ENCODE results near the gene USP25.

USP25 gene

GRCh38 chr21:15766952-15767603, 37.3 kb downstream of the USP25 start:
- no peak for DNase-seq

- DNase-seq = no peak
Observed at GRCh38 chr21:15768045-15768601, 38.3 kb downstream of the USP25 start.

- no peak for DNase-seq
Observed at GRCh38 chr21:15768853-15769252, 39.1 kb downstream of the USP25 start.

GRCh38 chr21:15771311-15771710, 41.5 kb downstream of the USP25 start:
- no peak for DNase-seq

- no peak for DNase-seq
Observed at GRCh38 chr21:15772654-15773053, 42.9 kb downstream of the USP25 start.

GRCh38 chr21:15774590-15774989, 44.8 kb downstream of the USP25 start:
- no peak for DNase-seq

- peak; percentile 25 to 36 for DNase-seq
Observed at GRCh38 chr21:15775291-15775690, 45.5 kb downstream of the USP25 start.

- DNase-seq = no peak
Observed at GRCh38 chr21:15775981-15776380, 46.2 kb downstream of the USP25 start.

GRCh38 chr21:15776818-15777217, 47.0 kb downstream of the USP25 start:
- peak; percentile 42 to 57 for DNase-seq

GRCh38 chr21:15781986-15782385, 52.2 kb downstream of the USP25 start:
- DNase-seq = no peak

- no peak for DNase-seq
Observed at GRCh38 chr21:15788847-15789523, 59.2 kb downstream of the USP25 start.

- no peak for DNase-seq
Observed at GRCh38 chr21:15793109-15793508, 63.3 kb downstream of the USP25 start.

- no peak for DNase-seq
Observed at GRCh38 chr21:15793550-15794235, 63.9 kb downstream of the USP25 start.

- no peak for DNase-seq
Observed at GRCh38 chr21:15794277-15794912, 64.6 kb downstream of the USP25 start.

- DNase-seq = no peak
Observed at GRCh38 chr21:15795533-15795932, 65.8 kb downstream of the USP25 start.

GRCh38 chr21:15797577-15798363, 68.0 kb downstream of the USP25 start:
- no peak for DNase-seq

GRCh38 chr21:15801352-15801863, 71.6 kb downstream of the USP25 start:
- DNase-seq = no peak

GRCh38 chr21:15804247-15805005, 74.6 kb downstream of the USP25 start:
- peak; percentile 9 to 24 for DNase-seq

GRCh38 chr21:15809065-15809464, 79.3 kb downstream of the USP25 start:
- no peak for DNase-seq

GRCh38 chr21:15809818-15810217, 80.0 kb downstream of the USP25 start:
- DNase-seq = peak; percentile 7 to 36

- DNase-seq = no peak
Observed at GRCh38 chr21:15815285-15815684, 85.5 kb downstream of the USP25 start.

Measured in inflammatory macrophage treated with lipopolysaccharide for 1 hour (primary cell).